RCC 7860 (cell line): ENCODE data around the gene KLHL6.
"Not testable (repeated sequence)": the region's sequence is repeated elsewhere in the genome, so short reads cannot be mapped to it uniquely, and the experiment has no call there.

Experiments
- DNase-seq: peaks from one replicate; pipeline ENCODE4 v3.0.0-alpha.2; 2015; ENCODE audit warnings: low spot score
- FAIRE-seq: peaks from 2 replicates; lab custom pipeline; 2012; peaks lifted over from hg19 to GRCh38; lab: Jason Lieb, UNC

The KLHL6 gene

GRCh38 chr3:183533412-183534132, 21.9 kb downstream of the KLHL6 start:
- FAIRE-seq (no peak), DNase-seq (no peak)

GRCh38 chr3:183532620-183533411, 22.7 kb downstream of the KLHL6 start:
- no peak for FAIRE-seq

GRCh38 chr3:183529717-183530116, 25.8 kb downstream of the KLHL6 start:
- DNase-seq (no peak), FAIRE-seq (no peak)

More at GRCh38 chr3:183532620-183533411, 22.7 kb downstream of the KLHL6 start:
- no peak for DNase-seq

GRCh38 chr3:183529185-183529584, 26.3 kb downstream of the KLHL6 start:
- FAIRE-seq, result no peak
- no peak for DNase-seq

DNA sequence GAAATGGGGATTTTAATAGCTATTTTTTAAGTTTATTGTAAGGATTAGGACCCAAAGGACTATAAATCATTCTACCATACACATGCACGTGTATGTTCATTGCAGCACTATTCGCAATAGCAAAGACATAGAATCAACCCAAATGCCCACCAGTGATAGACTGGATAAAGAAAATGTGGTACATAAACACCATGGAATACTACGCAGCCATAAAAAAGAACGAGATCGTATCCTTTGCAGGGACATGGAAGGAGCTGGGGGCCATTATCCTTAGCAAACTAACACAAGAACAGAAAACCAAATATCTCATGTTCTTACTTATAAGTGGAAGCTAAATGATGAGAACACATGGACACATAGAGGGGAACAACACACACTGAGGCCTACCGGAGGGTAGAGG, 26.7 kb downstream of the KLHL6 start:
- DNase-seq, FAIRE-seq: not testable (repeated sequence)

GRCh38 chr3:183527428-183528379, 27.8 kb downstream of the KLHL6 start:
- FAIRE-seq (no peak), DNase-seq (no peak)

DNA sequence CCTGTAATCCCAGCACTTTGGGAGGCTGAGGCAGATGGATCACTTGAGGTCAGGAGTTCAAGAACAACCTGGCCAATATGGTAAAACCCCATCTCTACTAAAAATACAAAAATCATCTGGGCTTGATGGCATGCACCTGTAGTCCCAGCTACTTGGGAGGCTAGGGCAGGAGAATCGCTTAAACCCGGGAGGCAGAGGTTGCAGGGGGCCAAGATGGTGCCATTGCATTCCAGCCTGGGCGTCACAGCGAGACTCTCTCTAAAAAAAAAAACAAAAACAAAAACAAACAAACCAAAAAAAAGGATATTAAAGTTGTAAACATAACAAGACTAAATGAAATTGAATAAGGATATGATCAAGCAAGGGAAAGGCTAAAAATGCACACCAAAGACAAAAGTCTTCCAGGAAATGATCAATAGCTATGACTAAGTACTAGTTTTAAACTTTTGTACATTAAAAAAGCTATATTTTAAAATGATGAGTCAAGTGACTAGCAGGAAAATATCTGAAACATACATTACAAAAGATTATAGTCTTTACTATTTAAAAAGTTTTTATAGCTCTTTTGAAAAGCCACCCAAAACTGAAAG, 28.6 kb downstream of the KLHL6 start:
- FAIRE-seq (no peak), DNase-seq (no peak)

DNA sequence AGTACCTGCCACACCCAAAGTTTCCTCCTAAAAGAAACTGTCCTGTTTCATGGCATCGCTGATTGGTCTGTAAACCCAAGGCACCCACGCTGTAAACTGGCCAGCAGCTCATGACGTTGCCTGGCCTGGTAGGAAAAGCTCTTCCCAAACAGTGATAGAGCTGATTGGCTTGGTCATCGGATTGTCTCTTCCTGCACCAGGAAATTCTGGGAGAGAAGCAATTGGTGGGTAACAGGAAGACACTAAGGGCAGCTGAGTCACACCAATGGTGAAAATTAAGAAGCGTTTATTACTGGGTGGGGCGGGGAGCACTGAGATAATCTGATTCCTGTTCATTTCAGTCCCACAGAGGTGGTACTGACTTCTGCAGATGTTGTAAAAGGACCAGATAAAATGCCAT, 31.0 kb downstream of the KLHL6 start:
- FAIRE-seq, result no peak

DNA sequence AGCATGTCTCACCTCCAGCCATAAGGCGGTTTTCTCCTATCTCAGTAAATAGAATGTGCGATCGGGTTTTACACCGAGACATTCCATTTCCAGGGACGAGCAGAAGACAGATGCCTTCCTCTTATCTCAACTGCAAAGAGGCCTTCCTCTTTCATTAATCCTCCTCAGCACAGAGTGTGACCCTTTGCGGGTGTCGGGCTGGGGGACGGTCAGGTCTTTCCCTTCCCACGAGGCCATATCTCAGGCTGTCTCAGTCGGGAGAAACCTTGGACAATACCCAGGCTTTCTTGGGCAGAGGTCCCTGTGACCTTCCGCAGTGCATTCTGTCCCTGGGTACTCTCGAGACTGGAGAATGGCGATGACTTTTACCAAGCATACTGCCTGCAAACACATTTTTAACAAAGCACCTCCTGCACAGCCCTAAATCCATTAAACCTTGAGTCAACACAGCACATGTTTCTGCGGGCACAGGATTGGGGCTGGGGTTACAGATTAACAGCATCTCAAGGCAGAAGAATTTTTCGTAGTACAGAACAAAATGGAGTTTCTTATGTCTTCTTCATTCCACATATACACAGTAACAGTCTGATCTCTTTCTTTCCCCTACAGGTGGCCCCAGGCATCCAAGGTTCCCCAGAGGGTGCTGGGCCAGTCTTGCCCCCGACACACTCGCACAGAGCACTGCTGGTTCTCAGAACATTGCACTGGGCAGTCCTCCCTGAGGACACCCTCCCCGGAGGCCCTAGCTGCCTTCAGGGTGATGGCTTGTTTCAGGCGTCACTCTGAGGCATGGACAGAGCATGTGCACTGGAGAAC, 34.6 kb downstream of the KLHL6 start:
- FAIRE-seq, DNase-seq: not testable (repeated sequence)

More for the DNA sequence above, 31.0 kb downstream of the KLHL6 start:
- DNase-seq, result no peak

GRCh38 chr3:183520295-183520694, 35.2 kb downstream of the KLHL6 start:
- not testable (repeated sequence) for DNase-seq, FAIRE-seq

DNA sequence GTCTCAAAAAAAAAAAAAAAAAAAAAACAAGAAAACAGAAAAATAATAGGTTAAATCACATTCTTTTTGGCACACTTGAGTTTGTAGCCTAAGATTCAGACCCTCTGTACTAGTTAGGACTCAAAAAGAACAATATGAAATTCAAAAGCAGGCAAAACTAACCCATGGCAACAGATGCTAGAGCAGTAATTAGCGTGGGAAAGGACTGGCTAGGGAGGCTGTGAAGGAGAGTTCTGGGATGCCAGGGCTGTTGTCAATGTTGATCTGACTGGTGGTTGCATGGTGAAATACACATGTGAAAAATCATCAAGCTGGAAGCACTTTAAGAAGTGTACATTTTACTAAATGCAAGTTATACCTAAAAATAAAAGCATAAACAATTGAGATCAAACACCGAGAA, 35.6 kb downstream of the KLHL6 start:
- FAIRE-seq (no peak), DNase-seq (no peak)

DNA sequence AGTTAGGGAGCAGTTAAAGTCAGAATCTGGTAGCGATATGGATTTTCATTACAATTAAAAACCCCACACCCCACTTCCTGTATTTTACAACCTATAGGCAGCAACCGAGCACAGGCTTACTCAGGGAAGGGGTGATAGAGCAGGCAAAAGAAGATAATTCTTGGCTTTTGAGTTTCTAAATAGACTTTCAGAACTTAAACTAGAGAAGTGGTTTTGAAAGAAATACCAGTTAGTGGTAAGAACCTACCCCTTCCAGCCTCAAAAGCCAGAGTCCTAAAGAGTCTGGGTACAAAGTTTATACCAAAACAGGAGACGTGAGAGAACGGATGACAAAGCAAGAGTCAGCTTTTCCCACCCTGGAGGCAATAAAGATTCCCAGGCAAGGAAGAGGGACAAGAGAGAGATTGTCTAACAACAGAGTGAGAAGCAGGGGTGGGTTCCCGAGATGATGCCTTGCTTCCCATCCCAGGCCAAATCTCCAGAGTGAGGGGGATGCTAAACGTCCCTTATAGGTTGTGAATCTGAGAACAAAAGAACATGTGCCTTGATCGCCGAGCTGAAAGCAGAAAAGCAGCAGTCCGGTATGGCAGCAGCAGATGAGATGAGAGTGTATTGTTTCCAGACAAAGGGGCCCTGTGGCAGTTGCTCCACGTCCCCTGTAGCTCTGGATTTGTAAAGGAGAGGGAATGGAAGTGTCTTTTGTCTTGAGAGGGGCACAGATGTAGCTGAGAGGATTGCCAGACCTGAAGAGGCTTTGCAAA, 36.8 kb downstream of the KLHL6 start:
- no peak for DNase-seq
- FAIRE-seq, result no peak

DNA sequence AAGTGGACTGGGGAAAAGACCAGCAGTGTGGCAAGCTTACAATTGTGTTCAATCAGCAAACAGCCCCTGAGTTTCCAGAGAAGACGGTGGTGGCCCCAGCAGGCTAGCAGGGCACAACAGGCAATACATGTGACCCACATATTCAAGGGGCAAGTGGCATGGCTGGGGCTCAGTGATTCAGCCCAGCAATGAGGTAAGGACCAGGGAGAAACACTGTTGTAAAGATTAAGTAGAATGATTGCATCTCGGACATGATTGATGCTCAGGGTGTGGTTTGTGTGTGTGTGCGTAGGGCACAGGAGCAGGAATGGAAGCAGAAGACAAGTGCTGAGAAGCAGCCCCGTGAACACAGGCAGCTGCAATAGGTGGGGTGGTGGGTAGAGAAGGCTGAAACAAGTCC, 37.9 kb downstream of the KLHL6 start:
- FAIRE-seq (no peak), DNase-seq (no peak)

DNA sequence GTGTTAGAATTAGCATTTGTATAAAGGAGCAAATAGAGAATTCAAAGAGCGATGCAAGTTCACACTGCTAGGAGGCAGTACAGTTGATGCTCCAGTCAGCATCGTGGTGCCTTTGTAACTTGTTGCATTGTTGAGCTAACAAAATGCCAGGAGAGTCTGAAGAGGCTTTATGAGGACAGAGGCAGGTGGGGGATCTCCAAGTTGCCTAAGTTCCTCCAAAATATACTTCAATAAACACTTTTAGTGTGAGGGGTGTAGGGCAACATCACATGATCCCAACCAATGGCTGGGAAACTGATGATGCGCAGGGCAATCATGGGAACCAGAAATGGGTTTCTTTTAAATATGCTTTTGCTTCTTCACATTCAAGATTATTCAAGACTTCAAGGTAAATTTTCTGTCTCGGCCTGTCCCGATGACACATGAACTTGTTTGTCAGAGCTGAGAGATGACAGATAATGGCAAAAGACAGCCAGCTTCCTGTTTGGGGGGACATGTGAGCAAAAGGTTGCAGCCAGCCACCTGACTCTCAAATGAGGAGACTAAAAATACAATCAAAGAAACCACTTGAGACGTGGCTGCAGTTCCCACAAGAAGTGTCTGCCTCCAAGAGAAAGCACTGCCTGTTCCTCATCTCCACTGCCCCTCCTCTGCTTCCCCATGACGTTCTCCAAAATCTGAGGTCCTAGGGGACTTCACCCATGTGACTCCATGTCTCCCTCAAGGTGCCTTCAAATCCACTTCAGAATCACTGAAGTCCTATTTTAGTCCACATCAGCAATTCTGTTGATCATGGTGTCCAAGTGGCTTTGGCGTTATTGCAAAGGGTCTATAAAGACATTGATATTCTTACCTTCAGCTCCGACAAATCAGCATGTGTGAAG, 39.3 kb downstream of the KLHL6 start:
- DNase-seq, result no peak
- no peak for FAIRE-seq

DNA sequence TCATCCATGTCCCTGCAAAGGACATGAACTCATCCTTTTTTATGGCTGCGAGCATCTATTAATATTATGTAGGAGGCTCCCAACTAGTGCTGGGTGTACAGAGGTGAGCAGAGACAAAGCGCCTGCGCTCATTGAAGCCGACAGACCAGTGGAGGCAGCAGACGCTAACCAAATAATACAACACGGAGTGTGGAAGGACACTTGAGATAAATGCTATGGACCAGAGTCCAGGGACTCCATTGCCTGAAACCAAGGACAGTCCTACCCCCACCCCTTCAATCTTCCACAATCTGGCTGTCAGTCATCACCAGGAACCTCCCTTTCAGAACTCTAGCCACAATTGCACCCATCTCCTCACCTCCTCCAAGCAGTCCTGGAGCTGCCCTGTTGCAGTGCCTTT, 41.5 kb downstream of the KLHL6 start:
- FAIRE-seq (no peak), DNase-seq (no peak)

DNA sequence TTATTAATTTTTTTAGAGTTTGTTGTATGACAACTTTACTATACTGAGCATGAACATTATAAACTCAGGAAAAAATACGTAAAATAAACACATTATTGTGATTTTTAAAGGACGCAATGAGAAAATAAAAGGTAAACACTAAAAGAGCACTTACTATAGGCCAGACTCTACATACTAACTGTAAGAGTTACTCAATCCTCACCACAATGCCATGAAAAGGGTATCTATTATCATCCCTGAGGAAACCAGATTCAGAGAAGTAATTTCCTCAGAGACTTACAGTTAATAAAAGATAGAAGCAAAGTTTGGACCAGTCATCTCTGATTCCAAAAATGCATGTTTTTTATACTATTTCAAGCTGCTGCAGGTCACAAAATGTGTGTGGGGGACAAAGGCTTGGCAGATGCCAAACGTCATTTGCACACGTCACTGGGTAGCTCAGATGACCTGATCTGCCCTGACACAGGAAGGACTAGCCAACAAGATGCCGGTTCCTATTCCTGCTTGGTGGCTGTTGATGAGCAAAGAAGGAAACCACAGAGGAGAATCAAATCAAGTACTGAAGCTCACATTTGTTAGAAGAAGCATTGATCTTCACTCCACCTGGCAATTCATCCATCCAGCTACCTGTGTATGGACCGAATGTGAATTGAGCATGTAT, 42.3 kb downstream of the KLHL6 start:
- FAIRE-seq (no peak), DNase-seq (no peak)

DNA sequence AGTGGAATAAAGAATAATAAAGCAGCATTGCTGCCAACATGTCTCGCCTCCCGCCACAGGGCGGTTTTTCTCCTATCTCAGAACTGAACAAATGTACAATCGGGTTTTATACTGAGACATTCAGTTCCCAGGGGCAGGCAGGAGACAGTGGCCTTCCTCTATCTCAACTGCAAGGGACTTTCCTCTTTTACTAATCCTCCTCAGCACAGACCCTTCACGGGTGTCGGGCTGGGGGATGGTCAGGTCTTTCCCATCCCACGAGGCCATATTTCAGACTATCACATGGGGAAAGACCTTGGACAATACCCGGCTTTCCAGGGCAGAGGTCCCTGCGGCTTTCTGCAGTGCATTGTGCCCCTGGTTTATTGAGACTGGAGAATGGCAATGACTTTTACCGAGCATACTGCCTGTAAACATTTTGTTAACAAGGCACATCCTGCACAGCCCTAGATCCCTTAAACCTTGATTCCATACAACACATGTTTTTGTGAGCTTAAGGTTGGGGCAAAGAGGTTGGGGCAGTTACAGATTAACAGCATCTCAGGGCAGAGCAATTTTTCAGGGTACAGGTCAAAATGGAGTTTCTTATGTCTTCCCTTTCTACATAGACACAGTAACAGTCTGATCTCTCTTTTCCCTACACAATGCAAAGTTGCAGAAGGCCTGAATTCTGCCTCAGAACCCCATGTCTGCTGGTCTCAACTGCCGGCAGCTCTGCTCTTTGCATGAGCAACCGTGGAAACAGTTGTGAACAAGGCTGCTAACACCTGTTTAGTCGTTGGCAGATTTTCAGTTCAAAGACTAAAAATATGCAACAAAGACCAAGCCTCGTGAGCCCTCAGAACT, 44.0 kb downstream of the KLHL6 start:
- not testable (repeated sequence) for FAIRE-seq, DNase-seq
